Amniotic stem cell (primary cell): ENCODE results near the gene IL6.

Source experiments
- DNase-seq: peaks from one replicate; lab custom pipeline; 2025; lab: John Stamatoyannopoulos, UW

Gene IL6

DNA sequence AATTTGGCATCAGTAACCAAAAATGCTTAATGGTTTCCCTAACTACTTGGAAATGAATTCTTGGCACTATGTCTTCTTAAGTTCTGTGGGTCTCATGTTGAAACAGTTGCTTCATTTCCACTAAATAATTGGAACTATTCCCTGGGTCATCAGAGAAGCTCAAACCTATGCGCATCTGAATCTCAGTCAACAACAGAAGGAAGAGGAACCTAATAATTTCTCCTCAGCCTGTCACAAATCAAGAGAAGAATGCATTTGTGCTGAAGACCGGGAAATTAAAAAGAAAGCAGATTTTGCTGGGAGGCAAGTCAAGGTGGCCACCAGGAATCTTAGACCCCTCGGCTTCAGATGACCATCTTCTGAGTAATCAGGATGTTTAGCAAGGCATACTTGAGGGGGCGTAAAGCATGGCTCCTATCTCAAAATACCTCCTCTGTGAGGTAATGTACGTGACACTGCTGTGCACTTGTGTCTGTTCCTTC lies 54.3 kb downstream of the IL6 start:
- no peak for DNase-seq
